GM21515 (cell line): Measurements from ENCODE around the gene LSM11.
A peak's percentile ranks its signal among the peaks of the same experiment; 100 is the strongest.
"Not testable (repeated sequence)": the region's sequence is repeated elsewhere in the genome, so short reads cannot be mapped to it uniquely, and the experiment has no call there.

Source experiments
- ATAC-seq: cut with Tn5 transposase; IDR thresholded peaks from one replicate; pipeline ENCODE4 v1.9.1; 2021; ENCODE audit not compliant: unreplicated experiment

Gene LSM11

DNA sequence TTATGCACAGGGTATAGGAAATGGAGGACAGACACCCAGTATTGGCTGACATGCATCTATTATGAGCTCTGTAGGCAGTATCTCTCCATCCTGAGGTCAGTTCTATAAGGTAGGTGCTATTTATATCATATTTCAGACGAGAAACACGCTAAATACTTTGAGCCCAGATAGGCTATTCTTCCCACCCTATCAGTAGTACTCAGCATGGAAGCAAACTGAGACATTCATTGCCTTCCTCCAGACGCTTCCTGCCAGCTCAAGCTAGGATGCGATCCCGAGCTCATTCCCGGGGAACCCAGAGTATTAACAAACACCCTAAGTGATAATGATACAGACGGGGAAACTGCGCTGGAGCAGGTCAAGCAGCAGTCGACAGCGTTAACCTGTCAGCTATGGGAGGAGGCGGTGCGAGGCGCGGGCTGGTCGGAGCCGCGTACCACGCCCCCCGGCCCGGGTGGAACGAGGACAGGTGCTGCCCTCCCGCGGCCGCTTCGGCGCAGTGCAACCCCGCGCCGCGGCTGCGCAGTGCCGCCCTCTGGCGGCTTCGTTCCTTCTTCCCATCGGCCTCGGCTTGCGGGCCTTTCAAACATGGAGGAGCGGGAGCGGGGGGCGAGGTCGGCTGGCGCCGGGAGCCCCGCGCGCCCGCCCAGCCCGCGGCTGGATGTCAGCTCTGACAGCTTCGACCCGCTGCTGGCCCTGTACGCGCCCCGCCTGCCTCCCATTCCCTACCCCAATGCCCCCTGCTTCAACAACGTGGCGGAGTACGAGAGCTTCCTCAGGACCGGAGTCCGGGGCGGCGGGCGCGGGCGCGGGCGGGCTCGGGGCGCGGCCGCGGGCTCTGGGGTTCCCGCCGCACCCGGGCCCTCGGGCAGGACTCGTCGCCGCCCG, at the start of gene LSM11:
LSM11 (plus strand) TSS at position 550 of the 888 bp plus-strand sequence; CDS start at position 589, 39 bp downstream.
- ATAC-seq = peak; percentile 91

DNA sequence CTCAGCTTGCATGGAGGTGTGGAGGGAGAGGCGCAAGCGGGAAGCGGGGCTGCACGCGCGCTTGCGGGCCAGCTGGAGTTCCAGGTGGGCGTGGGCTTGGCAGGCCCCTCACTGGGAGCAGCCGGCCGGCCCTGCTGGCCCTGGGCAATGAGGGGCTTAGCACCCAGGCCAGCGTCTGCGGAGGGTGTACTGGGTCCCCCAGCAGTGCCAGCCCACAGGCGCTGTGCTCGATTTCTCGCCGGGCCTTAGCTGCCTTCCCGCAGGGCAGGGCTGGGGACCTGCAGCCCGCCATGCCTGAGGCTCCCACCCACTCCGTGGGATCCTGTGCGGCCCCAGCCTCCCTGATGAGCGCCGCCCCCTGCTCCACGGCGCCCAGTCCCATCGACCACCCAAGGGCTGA, 49.7 kb upstream of the LSM11 start:
- ATAC-seq = not testable (repeated sequence)

DNA sequence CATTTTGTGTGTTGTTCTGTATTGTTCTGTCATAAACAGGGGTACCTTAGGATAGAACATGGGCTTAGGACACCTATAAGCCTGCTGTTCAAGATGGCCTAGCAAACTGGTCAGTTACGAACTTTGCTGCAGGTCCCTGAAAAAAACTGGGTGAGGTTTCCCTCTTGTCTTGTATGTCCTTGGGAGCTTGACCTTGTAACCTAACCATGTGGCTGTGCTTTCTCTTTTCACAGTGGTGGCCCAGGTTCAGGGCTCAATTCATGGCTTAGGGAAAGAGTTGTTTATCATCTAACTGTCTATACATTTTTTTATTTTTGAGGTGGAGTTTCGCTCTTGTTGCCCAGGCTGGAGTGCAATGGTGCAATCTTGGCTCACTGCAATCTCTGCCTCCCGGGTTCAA, 47.4 kb upstream of the LSM11 start:
- not testable (repeated sequence) for ATAC-seq

DNA sequence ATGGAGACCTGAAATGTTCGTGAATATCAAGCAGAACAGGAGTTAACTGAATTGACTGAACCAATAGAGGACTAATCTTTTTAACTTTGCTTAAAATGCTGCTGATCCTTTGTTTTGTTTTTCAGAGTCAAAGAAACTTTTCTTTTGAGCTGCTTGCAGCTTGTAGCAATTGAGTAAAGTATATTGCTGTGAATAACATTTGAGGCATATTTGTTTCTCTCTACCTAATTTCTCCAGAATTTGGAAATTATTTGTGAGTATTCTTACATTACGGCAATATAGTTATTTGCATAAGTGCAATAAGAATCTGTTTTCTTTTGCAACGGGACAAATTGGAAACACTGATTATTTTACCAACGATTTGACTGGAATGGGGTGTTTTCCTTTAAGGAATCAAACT, 44.8 kb upstream of the LSM11 start:
- ATAC-seq = not testable (repeated sequence)

DNA sequence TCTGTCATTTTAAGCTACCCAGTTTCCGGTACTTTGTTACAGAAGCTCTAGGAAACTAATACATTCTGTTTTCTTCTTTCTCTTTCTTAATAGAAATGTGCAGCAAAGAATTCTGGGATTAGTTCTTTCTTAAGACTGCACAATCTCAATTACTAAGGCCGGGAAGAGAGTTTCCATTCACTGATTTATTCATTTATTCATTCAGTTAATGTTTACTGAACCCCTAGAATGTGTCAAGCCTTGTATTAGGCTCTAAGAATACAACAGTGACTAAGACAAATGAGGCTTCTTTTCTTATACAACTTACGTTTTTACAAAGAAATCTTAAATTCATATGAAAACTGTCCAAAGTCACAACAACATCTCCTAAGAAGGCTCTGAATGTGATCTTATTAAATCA, 39.8 kb upstream of the LSM11 start:
- no peak for ATAC-seq

DNA sequence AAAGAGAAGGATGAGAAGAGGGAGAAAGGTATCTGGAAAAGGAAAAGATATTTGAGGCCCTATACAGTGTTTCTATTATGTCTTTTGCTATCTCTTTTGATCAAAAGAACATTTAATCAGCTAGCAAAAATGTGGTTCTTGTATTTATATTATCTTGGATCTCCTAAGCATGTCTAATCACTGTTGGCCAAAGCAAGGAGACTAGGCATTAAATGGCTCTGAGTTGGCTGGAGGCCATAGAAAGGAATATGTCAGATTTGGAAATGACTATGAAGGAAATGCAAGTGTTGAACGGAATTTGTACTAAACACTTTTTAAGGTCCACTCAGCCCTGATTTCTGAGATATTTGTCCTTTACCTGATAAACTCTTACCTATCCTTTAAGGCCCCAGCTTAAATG, 34.6 kb upstream of the LSM11 start:
- ATAC-seq = no peak

DNA sequence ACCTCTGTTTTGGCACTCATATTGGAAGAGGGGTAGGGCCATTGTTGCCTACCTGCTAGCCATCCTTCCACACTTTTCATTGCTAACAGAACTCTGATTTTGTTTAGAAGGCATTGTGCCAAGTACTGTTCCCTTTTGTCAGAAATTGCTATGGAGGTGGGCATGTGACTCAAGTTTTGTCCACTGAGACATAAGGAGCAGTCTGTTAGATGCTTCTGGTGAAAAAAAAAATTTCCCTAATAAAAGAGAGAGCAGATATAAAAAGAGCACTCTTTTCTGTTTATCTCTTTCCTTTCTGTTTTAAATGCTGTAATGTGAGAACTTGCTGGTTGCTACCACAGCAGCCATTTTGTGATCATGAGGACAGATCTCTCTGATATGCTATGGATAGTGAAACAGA, 34.2 kb upstream of the LSM11 start:
- ATAC-seq = no peak

DNA sequence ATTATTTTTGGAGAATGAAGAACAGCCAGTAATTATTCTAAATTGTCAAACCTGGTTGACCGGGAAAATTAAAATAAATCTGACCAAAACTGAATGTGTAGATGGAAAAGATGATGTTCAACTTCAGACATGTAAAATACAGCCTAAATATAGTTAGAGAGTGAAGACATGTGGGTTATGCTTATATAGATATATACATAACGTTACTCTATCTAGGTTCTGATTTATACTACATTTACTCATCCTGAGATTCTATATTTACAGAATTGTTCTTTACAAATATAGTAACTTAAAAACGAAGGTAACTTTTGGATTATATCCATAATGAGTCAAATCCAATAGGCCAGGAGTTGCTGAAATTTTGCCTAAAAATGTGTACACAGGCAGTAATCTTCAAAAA, 33.1 kb upstream of the LSM11 start:
- no peak for ATAC-seq

DNA sequence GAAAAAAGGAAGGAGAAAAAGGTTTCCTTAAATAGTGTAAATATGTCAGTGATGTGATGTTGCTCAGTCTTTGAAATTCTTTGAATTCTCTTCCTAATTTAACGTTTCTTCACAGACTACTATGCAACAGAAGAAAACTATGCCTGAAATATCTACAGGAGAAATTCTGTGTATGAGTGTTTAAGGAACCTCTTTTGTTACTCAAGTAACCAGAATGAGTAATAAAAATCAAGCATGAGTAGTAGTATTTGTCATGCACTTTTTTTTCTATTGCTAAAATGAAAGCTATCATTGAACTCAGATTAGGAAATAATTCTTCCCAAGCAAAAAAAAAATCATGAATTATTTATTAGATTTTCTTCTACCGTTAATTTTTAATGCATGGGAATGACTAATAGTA, 32.6 kb upstream of the LSM11 start:
- no peak for ATAC-seq

DNA sequence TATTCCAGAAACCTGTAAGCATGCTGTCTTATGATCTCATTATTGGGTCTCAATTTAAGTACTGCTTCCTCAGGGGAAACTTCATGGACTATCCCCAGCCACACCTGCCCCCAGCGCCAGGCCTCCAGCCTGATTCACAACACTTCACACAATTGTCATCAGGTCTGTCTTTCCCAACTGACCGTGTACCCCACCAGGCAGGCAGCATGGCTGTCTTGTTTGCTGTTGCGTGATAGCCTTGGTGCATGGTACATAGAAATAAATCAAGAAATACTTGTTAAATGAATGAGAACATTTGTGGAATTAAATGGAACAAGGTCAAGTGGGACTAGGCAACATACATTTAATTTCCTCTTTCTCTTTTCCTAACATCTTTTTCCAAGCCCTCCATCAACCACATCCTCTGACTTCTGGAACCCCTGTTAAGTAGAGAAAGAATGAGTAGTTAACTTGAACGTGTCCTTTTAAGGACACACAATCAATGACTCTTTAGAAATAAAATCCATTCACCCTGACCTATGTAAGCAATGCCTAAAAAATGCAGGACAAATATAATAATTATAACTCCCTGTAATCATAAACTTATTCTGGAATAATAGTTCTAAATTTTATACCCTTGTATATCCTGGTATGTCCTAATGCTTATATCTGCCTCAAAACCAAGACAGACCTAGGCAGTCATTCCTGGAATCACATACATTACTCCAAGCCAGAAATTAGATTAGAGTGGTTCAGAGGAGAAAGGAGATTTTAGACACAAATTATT, 29.5 kb upstream of the LSM11 start:
- ATAC-seq = no peak

DNA sequence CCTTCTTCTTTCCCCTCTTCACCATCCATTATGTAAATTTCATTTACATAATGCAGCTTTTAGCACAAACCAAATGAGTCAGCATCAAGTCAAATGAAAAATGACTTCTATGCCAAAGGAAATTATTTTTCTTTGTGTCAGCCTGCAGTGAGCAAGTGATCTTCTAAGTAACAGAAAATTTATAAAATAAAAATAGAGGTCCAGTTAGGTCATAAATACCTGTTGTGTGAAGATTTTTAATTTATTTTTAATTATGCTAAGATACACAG, 29.0 kb upstream of the LSM11 start:
- ATAC-seq = no peak

DNA sequence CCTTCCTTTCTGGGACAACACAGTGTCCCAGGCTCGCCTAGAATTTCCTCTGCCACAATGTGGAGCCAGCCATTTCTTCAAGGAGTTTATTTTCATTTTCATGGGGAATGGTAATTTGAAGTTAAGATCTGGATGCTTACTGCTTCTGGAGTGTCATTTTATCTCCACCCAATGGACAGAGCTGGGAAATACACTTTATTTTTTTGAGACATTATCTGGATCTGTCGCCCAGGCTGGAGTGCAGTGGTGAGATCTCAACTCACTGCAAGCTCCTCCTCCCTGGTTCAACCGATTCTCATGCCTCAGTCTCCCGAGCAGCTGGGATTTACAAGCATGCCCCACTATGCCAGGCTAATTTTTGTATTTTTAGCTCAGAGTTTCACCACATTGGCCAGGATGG, 25.0 kb upstream of the LSM11 start:
- peak; percentile 78 for ATAC-seq

DNA sequence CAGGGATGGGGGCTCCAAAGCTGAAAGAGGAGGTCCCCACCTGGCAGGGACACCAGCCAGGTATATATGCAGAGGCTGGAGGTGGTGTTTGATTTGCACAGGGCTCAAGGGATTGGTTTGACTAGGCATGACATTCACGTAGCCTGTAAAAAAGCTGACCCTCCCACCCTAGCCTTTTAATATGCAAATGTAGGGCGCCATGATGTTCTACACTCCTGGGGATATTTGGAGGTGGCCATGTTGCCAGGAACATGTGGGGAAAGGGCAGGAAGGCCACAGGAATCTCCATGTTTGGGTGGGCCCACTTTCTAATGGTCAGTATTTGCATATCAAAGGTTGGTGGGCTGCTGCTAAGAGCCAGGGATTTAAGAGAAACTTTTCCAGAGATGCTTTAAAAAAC, 24.3 kb upstream of the LSM11 start:
- no peak for ATAC-seq

DNA sequence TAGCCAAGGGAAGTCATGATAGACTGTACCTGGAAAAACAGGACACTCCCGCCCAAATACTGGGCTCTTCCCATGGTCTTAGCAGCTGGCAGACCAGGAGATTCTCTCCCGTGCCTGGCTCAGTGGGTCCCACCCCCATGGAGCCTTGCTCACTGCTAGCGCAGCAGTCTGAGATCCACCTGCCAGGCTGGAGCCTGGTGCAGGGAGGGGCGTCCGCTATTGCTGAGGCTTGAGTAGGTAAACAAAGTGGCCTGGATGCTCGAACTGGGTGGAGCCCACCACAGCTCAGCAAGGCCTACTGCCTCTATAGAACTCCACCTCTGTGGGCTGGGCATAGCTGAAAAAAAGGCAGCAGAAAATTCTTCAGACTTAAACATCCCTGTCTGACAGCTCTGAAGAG, 22.4 kb upstream of the LSM11 start:
- no peak for ATAC-seq

DNA sequence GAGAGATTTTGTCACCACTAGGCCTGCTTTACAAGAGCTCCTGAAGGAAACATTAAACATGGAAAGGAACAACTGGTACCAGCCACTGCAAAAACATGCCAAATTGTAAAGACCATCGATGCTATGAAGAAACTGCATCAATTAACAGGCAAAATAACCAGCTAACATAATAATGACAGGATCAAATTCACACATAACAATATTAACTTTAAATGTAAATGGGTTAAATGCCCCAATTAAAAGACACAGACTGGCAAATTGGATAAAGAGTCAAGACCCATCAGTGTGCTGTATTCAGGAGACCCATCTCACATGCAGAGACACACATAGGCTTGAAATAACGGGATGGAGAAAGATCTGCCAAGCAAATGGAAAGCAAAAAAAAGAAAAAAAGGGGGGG, 20.6 kb upstream of the LSM11 start:
- not testable (repeated sequence) for ATAC-seq

DNA sequence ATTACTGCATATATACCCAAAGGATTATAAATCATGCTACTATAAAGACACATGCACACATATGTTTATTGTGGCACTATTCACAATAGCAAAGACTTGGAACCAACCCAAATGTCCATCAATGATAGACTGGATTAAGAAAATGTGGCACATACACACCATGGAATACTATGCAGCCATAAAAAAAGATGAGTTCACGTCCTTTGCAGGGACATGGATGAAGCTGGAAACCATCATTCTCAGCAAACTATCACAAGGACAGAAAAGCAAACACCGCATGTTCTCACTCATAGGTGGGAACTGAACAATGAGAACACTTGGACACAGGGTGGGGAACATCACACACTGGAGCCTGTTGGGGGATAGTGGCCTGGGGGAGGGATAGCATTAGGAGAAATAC, 16.9 kb upstream of the LSM11 start:
- not testable (repeated sequence) for ATAC-seq

DNA sequence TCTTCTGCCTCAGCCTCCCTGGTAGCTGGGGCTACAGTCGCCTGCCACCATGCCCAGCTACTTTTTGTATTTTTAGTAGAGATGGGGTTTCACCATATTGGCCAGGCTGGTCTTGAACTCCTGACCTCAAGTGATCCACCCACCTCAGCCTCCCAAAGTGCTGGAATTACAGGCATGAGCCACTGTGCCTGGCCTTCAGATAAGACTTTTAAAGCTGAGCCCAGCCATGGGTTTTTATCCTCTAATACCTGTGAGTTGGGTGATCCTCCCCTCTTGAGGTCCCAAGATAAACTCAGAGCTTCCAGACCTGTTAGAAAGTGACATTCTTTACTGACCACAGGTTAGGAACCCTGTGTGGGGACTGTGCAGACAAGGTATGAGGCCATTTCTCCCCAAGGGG, 15.7 kb upstream of the LSM11 start:
- not testable (repeated sequence) for ATAC-seq

DNA sequence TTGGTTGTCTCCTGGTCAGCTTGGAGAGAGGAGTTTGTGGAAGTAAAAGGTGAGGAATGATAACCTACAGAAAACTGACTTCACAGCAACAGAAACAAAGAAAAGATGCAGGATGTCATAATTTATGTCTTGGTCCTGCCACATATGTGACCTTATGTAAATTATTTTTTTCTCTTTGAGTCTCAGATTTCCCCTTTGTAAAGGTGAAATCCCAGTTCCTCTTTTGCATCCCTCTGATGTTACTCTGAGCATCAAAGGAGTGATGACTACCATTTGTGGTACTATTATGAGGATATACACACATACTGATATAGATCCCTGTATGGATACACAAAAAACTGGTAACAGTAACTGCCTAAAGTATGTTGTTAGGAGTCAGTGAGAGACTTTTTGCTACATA, 13.7 kb upstream of the LSM11 start:
- ATAC-seq = peak; percentile 72

DNA sequence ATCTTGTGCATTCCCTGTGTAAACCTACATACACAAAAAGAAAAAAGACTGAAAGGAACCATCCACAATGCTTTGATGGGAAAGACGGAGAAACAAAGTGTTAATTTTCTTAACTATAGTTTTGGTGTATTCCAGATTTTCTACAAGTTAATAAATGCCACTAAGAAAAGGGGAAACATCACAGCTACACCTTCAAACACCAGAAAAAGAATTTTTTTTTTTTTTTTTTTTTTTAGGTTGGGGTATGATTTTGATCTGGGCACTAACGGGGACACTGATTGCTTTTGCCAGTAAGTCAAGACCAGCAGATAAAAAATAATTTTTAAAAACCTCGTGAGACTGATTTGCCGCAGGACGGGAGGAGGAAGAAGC, 12.6 kb upstream of the LSM11 start:
- ATAC-seq = no peak

DNA sequence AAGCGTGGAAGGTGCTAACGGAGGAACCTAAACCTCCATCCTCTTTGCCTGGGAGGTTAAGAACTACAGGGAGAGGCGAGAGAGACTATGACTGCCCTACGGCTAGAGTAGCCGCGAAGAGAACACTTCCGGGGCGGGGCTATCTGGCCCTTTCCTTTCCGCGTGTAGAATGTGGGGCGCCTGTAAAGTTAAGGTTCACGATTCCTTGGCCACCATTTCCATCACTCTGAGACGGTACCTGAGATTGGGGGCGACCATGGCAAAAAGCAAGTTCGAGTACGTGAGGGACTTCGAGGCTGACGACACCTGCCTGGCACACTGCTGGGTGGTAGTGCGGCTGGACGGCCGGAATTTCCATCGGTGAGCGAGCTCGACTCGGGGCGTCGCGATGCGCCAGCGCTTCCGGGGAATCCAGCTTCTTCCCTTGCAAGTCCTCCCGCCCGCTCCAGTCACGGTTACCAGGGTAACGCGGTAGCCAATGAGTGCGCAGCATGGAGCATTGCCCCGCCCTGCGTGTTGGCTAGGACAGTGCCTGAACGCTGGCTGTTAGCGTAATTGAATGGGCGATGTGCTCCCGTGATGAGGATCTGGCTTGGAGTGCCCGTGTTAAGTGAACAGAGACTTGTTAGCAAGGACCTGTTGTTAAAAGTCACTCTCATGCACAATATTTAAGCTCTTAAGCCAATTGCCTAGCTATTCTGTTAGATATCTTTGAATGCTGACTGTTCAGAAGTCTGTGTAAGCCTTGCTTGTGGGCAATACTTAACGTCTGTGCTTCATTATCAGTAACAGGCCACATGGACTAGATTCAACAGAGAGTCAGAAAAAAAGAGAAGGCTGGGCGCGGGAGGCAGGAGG, 12.0 kb upstream of the LSM11 start, which contains the start of gene THG1L:
THG1L (plus strand) TSS at position 149 of the 858 bp plus-strand sequence; CDS start at position 170, 21 bp downstream.
- peak; percentile 92 for ATAC-seq

DNA sequence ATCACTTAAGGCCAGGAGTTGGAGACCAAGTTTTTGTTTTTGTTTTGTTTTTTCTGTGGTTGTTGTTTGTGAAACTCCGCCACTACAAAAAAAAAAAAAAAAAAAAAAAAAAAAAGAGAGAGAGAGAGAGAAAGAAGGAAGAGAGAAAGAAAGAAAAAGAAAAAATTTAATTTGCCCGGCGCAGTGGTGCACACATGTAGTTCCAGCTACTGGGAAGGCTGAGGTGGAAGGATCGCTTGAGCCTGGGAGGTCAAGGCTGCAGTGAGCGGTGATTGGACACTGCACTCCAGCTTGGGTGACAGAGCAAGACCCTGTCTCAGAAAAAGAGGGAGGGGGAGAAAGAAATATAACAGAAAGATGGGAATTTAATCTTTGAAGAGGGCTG, 11.4 kb upstream of the LSM11 start:
- no peak for ATAC-seq
